AML-193 (cell line): ENCODE measurements around the gene PCDHGA6.
A peak's percentile ranks its signal among the peaks of the same experiment; 100 is the strongest.
"Not testable (repeated sequence)": the region's sequence is repeated elsewhere in the genome, so short reads cannot be mapped to it uniquely, and the experiment has no call there.

Experiments used
- DNase-seq, 2 experiments: peaks; one replicate each; lab custom pipeline; 2025; lab: John Stamatoyannopoulos, UW

The PCDHGA6 gene

DNA sequence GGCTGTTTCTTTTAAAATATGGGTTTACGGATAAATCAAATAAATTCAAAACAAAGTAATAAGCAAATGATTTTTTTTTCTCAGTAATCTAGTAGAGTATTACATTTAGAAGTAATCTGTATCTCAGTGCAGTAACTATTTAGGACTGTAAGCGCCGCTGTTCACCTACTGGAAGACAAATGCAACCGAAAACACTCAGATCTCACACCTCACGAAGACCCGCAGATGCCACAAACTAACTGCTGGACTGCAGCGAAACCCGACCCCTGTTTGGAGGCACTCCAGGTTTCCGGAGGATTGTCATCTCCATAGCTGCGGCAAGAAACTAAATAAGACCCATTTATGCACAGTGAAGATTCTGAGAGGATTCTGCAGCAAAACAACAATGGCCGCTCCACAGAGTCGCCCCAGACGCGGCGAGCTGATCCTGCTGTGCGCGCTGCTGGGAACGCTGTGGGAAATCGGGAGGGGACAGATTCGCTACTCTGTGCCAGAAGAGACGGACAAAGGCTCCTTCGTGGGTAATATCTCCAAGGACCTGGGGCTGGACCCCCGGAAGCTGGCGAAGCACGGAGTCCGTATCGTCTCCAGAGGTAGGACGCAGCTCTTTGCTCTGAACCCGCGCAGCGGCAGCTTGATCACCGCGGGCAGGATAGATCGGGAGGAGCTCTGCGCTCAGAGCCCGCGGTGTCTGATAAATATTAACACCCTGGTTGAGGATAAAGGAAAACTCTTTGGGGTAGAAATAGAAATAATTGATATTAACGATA is 18.9 kb downstream of the PCDHGA6 start, which contains the start of gene PCDHGA8:
TSS of gene PCDHGA8 (plus strand) at position 205 of the 770 bp plus-strand sequence. CDS start at position 386, 181 bp downstream.
- peak; percentile 17 to 27 for DNase-seq

DNA sequence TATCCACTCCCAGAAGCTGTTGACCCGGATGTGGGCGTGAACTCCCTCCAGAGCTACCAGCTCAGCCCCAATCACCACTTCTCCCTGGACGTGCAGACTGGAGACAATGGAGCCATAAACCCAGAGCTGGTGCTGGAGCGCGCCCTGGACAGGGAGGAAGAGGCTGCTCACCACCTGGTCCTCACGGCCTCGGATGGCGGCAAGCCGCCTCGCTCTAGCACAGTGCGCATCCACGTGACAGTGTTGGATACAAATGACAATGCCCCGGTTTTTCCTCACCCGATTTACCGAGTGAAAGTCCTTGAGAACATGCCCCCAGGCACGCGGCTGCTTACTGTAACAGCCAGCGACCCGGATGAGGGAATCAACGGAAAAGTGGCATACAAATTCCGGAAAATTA is 19.6 kb downstream of the PCDHGA6 start:
- no peak for DNase-seq

DNA sequence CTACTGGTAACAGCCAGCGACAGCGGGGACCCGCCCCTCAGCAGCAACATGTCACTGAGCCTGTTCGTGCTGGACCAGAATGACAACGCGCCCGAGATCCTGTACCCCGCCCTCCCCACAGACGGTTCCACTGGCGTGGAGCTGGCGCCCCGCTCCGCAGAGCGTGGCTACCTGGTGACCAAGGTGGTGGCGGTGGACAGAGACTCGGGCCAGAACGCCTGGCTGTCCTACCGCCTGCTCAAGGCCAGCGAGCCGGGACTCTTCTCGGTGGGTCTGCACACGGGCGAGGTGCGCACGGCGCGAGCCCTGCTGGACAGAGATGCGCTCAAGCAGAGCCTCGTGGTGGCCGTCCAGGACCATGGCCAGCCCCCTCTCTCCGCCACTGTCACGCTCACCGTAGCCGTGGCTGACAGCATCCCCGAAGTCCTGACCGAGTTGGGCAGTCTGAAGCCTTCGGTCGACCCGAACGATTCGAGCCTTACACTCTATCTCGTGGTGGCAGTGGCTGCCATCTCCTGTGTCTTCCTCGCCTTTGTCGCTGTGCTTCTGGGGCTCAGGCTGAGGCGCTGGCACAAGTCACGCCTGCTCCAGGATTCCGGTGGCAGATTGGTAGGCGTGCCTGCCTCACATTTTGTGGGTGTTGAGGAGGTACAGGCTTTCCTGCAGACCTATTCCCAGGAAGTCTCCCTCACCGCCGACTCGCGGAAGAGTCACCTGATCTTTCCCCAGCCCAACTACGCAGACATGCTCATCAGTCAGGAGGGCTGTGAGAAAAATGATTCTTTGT is 20.9 kb downstream of the PCDHGA6 start:
- not testable (repeated sequence) for DNase-seq

DNA sequence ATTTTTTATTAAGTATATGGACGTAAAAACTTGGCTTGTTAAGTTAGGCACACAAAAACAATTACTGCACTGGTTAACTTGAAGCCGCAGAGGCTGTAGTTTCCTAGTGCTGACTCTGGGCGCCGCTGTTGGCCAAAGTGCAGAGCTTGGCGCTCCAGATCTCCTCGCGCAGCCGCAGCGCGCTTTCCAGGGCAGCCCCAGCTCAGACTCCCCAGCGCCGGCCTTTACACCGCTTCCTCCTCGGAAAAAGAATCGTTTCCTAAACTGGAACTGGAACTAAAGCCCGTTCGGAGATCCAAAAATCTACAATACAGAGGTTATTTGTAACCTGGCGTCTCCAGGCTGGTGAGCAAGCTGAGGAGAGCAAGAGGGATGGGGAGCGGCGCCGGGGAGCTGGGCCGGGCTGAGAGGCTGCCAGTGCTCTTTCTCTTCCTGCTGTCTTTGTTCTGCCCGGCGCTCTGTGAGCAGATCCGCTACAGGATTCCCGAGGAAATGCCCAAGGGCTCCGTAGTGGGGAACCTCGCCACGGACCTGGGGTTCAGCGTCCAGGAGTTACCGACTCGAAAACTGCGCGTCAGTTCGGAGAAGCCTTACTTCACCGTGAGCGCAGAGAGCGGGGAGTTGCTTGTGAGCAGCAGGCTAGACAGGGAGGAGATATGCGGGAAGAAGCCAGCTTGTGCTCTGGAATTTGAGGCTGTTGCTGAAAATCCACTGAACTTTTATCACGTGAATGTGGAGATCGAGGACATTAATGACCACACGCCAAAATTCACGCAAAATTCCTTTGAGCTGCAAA is 24.3 kb downstream of the PCDHGA6 start, which contains the start of gene PCDHGB5:
TSS of gene PCDHGB5 (plus strand) at position 192 of the 796 bp plus-strand sequence. CDS start at position 373, 181 bp downstream.
- not testable (repeated sequence) for DNase-seq

DNA sequence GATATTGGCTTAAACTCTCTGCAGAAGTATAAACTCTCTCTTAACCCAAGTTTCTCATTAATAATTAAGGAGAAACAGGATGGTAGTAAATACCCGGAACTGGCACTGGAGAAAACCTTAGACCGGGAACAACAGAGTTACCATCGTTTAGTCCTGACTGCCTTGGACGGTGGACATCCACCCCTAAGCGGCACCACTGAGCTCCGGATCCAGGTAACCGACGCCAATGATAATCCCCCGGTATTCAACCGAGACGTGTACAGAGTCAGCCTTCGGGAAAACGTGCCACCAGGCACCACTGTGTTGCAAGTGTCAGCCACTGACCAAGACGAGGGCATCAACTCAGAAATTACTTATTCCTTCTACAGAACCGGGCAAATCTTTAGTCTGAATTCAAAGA is 24.9 kb downstream of the PCDHGA6 start:
- DNase-seq, result no peak

DNA sequence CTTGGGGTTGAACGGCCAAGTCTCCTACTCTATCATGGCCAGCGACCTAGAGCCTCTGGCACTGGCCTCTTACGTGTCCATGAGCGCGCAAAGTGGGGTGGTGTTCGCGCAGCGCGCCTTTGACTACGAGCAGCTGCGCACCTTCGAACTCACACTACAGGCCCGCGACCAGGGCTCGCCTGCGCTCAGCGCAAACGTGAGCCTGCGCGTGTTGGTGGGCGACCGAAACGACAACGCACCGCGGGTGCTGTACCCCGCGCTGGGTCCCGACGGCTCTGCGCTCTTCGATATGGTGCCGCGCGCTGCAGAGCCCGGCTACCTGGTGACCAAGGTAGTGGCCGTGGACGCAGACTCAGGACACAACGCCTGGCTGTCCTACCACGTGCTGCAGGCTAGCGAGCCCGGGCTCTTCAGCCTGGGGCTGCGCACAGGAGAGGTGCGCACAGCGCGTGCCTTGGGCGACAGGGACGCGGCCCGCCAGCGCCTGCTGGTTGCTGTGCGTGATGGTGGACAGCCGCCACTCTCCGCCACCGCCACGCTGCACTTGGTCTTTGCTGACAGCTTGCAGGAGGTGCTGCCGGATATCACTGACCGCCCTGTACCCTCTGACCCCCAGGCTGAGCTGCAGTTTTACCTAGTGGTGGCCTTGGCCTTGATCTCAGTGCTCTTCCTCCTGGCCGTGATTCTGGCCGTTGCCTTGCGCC is 26.0 kb downstream of the PCDHGA6 start:
- DNase-seq, result no peak

DNA sequence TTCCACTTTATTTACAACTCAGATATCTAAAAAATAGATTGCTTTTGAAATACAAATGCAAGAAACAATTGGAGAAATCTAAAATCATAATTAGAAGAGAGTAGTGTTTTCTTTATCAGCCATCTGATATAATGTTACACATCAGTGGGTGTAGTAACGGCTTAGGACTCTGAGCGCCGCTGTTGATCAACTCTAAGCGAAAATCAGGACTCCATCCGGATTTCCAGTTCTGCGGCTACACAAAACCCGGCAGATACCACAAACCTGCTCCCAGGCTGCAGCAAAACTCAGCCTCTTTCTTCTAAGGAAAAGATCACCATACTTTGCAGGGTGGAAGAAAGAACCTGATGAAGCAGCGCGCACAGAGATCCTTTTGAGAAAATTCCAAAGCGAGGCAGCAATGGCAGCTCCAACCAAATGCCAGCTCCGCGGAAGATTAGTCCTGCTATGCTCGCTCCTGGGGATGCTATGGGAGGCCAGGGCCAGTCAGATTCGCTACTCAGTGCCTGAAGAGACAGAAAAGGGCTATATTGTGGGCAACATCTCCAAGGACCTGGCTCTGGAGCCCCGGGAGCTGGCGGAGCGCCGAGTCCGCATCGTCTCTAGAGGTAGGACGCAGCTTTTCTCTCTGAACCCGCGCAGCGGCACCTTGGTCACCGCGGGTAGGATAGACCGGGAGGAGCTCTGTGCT is 29.0 kb downstream of the PCDHGA6 start, which contains the start of gene PCDHGA9:
TSS of gene PCDHGA9 (plus strand) at position 226 of the 691 bp plus-strand sequence. CDS start at position 401, 175 bp downstream.
- peak; percentile 17 to 19 for DNase-seq

DNA sequence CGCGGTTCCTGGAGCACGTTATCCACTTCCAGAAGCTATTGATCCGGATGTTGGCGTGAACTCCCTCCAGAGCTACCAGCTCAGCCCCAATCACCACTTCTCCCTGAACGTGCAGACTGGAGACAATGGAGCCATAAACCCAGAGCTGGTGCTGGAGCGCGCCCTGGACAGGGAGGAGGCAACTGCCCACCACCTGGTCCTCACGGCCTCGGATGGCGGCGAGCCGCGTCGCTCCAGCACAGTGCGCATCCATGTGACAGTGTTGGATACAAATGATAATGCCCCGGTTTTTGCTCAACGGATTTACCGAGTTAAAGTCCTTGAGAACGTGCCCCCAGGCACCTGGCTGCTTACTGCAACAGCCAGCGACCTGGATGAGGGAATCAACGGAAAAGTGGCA is 29.7 kb downstream of the PCDHGA6 start:
- DNase-seq, result no peak

DNA sequence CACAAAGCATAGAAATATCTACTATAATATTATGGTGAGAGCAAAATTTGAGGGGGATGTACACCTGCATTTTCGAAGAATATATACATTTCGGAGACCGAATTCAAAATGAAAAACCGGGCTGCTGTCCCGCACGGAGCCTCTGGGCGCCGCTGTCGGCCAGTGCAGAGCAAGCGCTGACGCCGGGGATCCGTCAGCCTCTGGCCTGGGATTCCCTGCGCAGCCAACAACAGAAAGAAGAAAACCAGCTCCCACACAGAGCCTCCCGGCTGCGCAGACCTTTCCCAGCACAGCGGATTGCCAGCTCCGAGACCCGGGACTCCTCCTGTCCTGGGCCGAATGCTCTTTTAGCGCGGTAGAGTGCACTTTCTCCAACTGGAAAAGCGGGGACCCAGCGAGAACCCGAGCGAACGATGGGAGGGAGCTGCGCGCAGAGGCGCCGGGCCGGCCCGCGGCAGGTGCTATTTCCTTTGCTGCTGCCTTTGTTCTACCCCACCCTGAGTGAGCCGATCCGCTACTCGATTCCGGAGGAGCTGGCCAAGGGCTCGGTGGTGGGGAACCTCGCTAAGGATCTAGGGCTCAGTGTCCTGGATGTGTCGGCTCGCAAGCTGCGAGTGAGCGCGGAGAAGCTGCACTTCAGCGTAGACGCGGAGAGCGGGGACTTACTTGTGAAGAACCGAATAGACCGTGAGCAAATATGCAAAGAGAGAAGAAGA is 34.3 kb downstream of the PCDHGA6 start, which contains the start of gene PCDHGB6:
TSS of gene PCDHGB6 (plus strand) at position 232 of the 716 bp plus-strand sequence. CDS start at position 414, 182 bp downstream.
- not testable (repeated sequence) for DNase-seq

DNA sequence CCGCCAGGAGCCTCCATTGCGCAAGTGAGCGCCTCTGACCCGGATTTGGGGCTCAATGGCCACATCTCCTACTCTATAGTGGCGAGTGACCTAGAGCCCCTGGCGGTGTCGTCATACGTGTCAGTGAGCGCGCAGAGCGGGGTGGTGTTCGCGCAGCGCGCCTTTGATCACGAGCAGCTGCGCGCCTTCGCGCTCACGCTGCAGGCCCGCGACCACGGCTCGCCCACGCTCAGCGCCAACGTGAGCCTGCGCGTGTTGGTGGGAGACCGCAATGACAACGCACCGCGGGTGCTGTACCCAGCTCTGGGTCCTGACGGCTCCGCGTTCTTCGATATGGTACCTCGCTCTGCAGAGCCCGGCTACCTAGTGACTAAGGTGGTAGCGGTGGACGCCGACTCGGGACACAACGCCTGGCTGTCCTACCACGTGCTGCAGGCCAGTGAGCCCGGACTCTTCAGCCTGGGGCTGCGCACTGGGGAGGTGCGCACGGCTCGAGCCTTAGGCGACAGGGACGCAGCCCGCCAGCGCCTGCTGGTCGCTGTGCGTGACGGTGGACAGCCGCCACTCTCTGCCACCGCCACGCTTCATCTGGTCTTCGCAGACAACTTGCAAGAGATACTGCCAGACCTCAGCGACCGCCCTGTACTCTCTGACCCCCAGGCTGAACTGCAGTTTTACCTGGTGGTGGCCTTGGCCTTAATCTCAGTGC is 36.1 kb downstream of the PCDHGA6 start:
- no peak for DNase-seq

DNA sequence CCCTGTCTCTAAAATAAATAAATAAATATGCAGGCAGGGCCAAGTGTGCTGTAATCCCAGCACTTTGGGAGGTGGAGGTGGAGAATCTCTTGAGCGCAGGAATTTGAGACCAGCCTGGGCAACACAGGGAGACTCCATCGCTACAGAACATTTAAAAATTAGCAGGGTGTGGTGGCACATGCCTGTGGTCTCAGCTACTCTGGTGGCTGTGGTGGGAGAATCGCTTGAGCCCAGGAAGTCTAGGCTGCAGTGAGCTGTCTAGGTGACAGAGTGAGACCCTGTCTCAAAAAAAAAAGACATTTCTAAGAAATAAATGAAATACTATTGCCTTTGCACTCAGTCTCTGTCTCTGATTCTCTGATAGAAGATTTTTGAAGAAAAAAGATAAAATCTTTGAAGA is 37.9 kb downstream of the PCDHGA6 start:
- DNase-seq, result no peak

DNA sequence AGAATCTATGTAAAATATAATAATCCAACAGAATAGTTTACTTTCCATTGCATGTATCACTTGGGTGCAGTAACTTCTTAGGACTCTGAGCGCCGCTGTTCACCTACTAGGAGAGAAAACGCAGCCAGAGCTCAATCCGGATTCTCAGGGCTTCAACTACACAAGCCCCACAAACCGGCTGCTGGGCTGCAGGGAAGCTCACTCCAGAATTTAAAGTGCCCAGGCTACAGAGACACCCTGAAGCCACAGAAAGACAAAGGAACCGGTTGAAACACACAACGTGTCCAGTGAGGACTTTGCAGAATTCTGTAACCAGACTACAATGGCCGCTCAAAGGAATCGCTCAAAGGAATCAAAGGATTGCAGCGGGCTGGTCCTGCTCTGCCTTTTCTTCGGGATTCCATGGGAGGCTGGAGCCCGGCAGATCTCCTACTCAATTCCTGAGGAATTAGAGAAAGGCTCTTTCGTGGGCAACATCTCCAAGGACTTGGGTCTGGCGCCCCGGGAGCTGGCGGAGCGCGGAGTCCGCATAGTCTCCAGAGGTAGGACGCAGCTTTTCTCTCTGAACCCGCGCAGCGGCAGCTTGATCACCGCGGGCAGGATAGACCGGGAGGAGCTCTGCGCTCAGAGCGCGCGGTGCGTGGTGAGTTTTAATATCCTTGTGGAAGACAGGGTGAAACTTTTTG is 39.3 kb downstream of the PCDHGA6 start, which contains the start of gene PCDHGA10:
TSS of gene PCDHGA10 (plus strand) at position 134 of the 686 bp plus-strand sequence. CDS start at position 323, 189 bp downstream.
- peak; percentile 37 to 69 for DNase-seq

DNA sequence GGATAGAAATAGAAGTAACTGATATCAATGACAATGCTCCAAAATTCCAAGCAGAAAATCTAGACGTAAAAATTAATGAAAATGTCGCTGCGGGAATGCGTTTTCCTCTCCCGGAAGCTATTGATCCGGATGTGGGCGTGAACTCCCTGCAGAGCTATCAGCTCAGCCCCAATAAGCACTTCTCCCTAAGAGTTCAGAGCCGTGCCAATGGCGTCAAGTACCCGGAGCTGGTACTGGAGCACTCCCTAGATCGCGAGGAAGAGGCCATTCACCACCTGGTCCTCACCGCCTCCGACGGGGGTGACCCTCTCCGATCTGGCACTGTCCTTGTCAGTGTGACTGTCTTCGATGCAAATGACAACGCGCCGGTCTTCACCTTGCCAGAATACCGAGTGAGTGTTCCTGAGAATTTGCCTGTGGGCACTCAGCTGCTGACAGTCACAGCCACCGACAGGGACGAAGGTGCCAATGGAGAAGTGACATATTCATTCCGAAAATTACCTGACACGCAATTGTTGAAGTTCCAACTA is 39.9 kb downstream of the PCDHGA6 start:
- DNase-seq, result no peak

DNA sequence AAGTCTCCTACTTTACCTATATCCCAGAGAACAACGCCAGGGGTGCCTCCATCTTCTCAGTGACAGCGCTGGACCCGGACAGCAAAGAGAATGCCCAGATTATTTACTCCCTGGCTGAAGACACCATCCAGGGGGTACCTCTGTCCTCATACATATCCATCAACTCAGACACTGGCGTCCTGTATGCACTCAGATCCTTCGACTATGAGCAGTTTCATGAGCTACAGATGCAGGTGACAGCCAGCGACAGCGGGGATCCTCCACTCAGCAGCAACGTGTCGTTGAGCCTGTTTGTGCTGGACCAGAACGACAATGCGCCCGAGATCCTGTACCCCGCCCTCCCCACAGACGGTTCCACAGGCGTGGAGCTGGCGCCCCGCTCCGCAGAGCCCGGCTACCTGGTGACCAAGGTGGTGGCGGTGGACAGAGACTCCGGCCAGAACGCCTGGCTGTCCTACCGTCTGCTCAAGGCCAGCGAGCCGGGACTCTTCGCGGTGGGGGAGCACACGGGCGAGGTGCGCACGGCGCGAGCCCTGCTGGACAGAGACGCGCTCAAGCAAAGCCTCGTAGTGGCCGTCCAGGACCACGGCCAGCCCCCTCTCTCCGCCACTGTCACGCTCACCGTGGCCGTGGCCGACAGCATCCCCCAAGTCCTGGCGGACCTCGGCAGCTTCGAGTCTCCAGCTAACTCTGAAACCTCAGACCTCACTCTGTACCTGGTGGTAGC is 41.0 kb downstream of the PCDHGA6 start:
- not testable (repeated sequence) for DNase-seq

DNA sequence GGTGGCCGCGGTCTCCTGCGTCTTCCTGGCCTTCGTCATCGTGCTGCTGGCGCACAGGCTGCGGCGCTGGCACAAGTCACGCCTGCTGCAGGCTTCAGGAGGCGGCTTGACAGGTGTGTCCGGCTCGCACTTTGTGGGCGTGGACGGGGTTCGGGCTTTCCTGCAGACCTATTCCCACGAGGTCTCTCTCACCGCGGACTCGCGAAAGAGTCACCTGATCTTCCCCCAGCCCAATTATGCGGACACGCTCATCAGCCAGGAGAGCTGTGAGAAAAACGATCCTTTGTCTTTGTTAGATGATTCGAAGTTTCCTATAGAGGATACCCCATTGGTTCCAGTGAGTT is 41.6 kb downstream of the PCDHGA6 start:
- not testable (repeated sequence) for DNase-seq

DNA sequence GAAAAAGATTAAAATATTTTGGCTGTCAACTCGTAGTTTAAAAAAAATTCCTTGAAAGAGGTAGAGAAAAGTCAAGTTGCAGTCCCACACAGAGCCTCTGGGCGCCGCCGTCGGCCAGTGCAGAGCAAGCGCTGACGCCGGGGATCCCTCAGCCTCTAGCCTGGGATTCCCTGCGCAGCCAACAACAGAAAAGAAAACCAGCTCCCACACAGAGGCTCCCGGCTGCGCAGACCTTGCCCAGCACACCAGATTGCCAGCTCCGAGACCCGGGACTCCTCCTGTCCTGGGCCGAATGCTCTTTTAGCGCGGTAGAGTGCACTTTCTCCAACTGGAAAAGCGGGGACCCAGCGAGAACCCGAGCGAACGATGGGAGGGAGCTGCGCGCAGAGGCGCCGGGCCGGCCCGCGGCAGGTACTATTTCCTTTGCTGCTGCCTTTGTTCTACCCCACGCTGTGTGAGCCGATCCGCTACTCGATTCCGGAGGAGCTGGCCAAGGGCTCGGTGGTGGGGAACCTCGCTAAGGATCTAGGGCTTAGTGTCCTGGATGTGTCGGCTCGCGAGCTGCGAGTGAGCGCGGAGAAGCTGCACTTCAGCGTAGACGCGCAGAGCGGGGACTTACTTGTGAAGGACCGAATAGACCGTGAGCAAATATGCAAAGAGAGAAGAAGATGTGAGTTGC is 43.9 kb downstream of the PCDHGA6 start, which contains the start of gene PCDHGB7:
TSS of gene PCDHGB7 (plus strand) at position 184 of the 679 bp plus-strand sequence. CDS start at position 367, 183 bp downstream.
- DNase-seq, result not testable (repeated sequence)
